H1 (cell line): ENCODE results near the gene TYSND1.
"Not testable (repeated sequence)": the region's sequence is repeated elsewhere in the genome, so short reads cannot be mapped to it uniquely, and the experiment has no call there.

Source experiments
- ASH2L ChIP-seq: fragments of 200-600, 300-600 bp; sonication (generic); IDR thresholded peaks from one replicate; pipeline ENCODE4 v1.7.1; 2017; ENCODE audit warnings: low read length
- CBX5 ChIP-seq: fragments of 300-800, 300-1000 bp; sonication (generic); IDR thresholded peaks from 2 replicates; pipeline ENCODE4 v1.7.1; 2016; ENCODE audit warnings: antibody characterized with exemption, low read length, low read depth
- CREB1 ChIP-seq: IDR thresholded peaks from 2 replicates; pipeline ENCODE4 v1.6.1; 2012; ENCODE audit warnings: inconsistent platforms
- CTCF ChIP-seq, 3 experiments: IDR thresholded peaks; 1 replicate in 2 of 3; 2 replicates in 1 of 3; pipeline versions ENCODE4 v1.5.1 to v1.6.1; 2011; ENCODE audit warnings: low read length in 3 of 3, mild to moderate bottlenecking in 3 of 3, inconsistent platforms in 2 of 3, low read depth in 1 of 3, moderate library complexity in 1 of 3; ENCODE audit not compliant: insufficient read depth in 1 of 3; ENCODE audit errors: control extremely low read depth in 1 of 3
- EP300 ChIP-seq, 2 experiments: IDR thresholded peaks; 1 replicate in 1 of 2; 2 replicates in 1 of 2; pipeline ENCODE4 v1.6.1; 2011 to 2012; ENCODE audit warnings: low read depth in 2 of 2, low read length in 2 of 2, mild to moderate bottlenecking in 2 of 2, borderline replicate concordance in 1 of 2, inconsistent platforms in 1 of 2, moderate library complexity in 1 of 2
- GTF2F1 ChIP-seq: IDR thresholded peaks from 2 replicates; pipeline ENCODE4 v1.6.1; 2012; ENCODE audit warnings: low read depth, low read length, improper control_type of control experiment, borderline replicate concordance
- KDM1A ChIP-seq: fragments of 200-600, 300-600 bp; sonication (generic); IDR thresholded peaks from 2 replicates; pipeline ENCODE4 v1.7.1; 2016; ENCODE audit warnings: mild to moderate bottlenecking, low read length, borderline replicate concordance
- POLR2AphosphoS5 ChIP-seq: IDR thresholded peaks from 2 replicates; pipeline ENCODE4 v1.6.1; 2011; ENCODE audit warnings: low read depth, low read length
- RBBP5 ChIP-seq: IDR thresholded peaks from 2 replicates; pipeline ENCODE4 v1.7.1; 2012; ENCODE audit warnings: low read depth, mild to moderate bottlenecking, inconsistent platforms, low read length, moderate library complexity, borderline replicate concordance
- RFX5 ChIP-seq: IDR thresholded peaks from 2 replicates; pipeline ENCODE4 v1.6.1; 2011; ENCODE audit warnings: low read depth, low read length, improper control_type of control experiment, borderline replicate concordance
- SIX5 ChIP-seq: IDR thresholded peaks from 2 replicates; pipeline ENCODE4 v1.6.1; 2011; ENCODE audit warnings: mild to moderate bottlenecking, low read depth, low read length
- TAF1 ChIP-seq: IDR thresholded peaks from 2 replicates; pipeline ENCODE4 v1.6.1; 2011; ENCODE audit warnings: mild to moderate bottlenecking, low read depth, low read length
- YY1 ChIP-seq: IDR thresholded peaks from 2 replicates; pipeline ENCODE4 v1.6.1; 2011; ENCODE audit warnings: low read depth, mild to moderate bottlenecking, low read length

GRCh38 chr10:70101068-70101562 is 45.4 kb downstream of the TYSND1 start:
- TF ChIP-seq ASH2L; CTCF (IDR thresholded peaks at IDR 0.05; ENCODE audit: control extremely low read depth in 1 of 3, insufficient read depth in 1 of 3, low read depth in 1 of 3, low read length in 3 of 3); TAF1; POLR2AphosphoS5; CREB1; CBX5; GTF2F1; YY1; RBBP5; KDM1A; SIX5; EP300 (IDR thresholded peaks at IDR 0.05; ENCODE audit: borderline replicate concordance in 1 of 2, low read depth in 2 of 2, low read length in 2 of 2); RFX5: not testable (repeated sequence)
